ENCODE measurements around the gene KRTAP13-1.

Gene KRTAP13-1

GRCh38 chr21:30351534-30351933 is 44.3 kb upstream of the KRTAP13-1 start:
- H3K9me3 ChIP-seq (ENCODE audit: low read length) = no peaks in the 10 kb centered on the region
- no peak overlapping the region for H3K27ac ChIP-seq (ENCODE audit: low read depth, low read length, poor library complexity, severe bottlenecking)
- H3K9ac ChIP-seq (ENCODE audit: low read length) = no peak overlapping the region
- H3K4me3 ChIP-seq (ENCODE audit: low read depth, low read length, poor library complexity, severe bottlenecking) = no peak overlapping the region
- no peaks in the 10 kb centered on the region for H3K9me2 ChIP-seq (ENCODE audit: low read depth, low read length)
- TF ChIP-seq EZH2 (IDR thresholded peaks at IDR 0.05; ENCODE audit: borderline replicate concordance, low read length) (no peak), CTCF (IDR thresholded peaks at IDR 0.05; ENCODE audit: low read length) (no peak)
- H3K4me2 ChIP-seq (ENCODE audit: low read length) = no peak overlapping the region
- H3K4me1 ChIP-seq (ENCODE audit: insufficient read depth, low read length, severe bottlenecking) = no peaks in the 10 kb centered on the region
- no peak overlapping the region for H2AFZ ChIP-seq (ENCODE audit: low read length)
- H3K36me3 ChIP-seq (ENCODE audit: insufficient read depth, low read length) = no peaks in the 10 kb centered on the region
- no peaks in the 10 kb centered on the region for H3K27me3 ChIP-seq (ENCODE audit: insufficient read depth, low read length)
- no peaks in the 10 kb centered on the region for H3K79me2 ChIP-seq (ENCODE audit: insufficient read depth, low read length)
- no peaks in the 10 kb centered on the region for H4K20me1 ChIP-seq (ENCODE audit: insufficient read depth, low read length)
- H3F3A ChIP-seq (ENCODE audit: insufficient read depth, low read length) = no peaks in the 10 kb centered on the region

- no peak for TF ChIP-seq EZH2 (IDR thresholded peaks at IDR 0.05; ENCODE audit: borderline replicate concordance, low read length)
- no peak for TF ChIP-seq CTCF (IDR thresholded peaks at IDR 0.05; ENCODE audit: low read length)
- no peaks in the 10 kb centered on the region for H3K27me3 ChIP-seq (ENCODE audit: insufficient read depth, low read length)
- no peaks in the 10 kb centered on the region for H3F3A ChIP-seq (ENCODE audit: insufficient read depth, low read length)
- no peaks in the 10 kb centered on the region for H4K20me1 ChIP-seq (ENCODE audit: insufficient read depth, low read length)
- no peak overlapping the region for H3K27ac ChIP-seq (ENCODE audit: low read depth, low read length, poor library complexity, severe bottlenecking)
- no peaks in the 10 kb centered on the region for H3K4me1 ChIP-seq (ENCODE audit: insufficient read depth, low read length, severe bottlenecking)
- no peaks in the 10 kb centered on the region for H3K36me3 ChIP-seq (ENCODE audit: insufficient read depth, low read length)
- H3K4me2 ChIP-seq (ENCODE audit: low read length) = no peak overlapping the region
- H3K9ac ChIP-seq (ENCODE audit: low read length) = no peak overlapping the region
- H3K4me3 ChIP-seq (ENCODE audit: low read depth, low read length, poor library complexity, severe bottlenecking) = no peak overlapping the region
- H2AFZ ChIP-seq (ENCODE audit: low read length) = no peak overlapping the region
- no peaks in the 10 kb centered on the region for H3K79me2 ChIP-seq (ENCODE audit: insufficient read depth, low read length)
- H3K9me3 ChIP-seq (ENCODE audit: low read length) = no peaks in the 10 kb centered on the region
- H3K9me2 ChIP-seq (ENCODE audit: low read depth, low read length) = no peaks in the 10 kb centered on the region
Measured at GRCh38 chr21:30354308-30355005, 41.4 kb upstream of the KRTAP13-1 start.

GRCh38 chr21:30355906-30356305 is 39.9 kb upstream of the KRTAP13-1 start:
- Histone ChIP-seq H3F3A (ENCODE audit: insufficient read depth, low read length) (no peaks in the 10 kb centered on the region), H3K9me2 (ENCODE audit: low read depth, low read length) (no peaks in the 10 kb centered on the region), H3K27me3 (ENCODE audit: insufficient read depth, low read length) (no peaks in the 10 kb centered on the region), H3K27ac (ENCODE audit: low read depth, low read length, poor library complexity, severe bottlenecking) (no peak overlapping the region), H3K4me3 (ENCODE audit: low read depth, low read length, poor library complexity, severe bottlenecking) (no peak overlapping the region), H3K9ac (ENCODE audit: low read length) (no peak overlapping the region), H3K79me2 (ENCODE audit: insufficient read depth, low read length) (no peaks in the 10 kb centered on the region), H4K20me1 (ENCODE audit: insufficient read depth, low read length) (no peaks in the 10 kb centered on the region), H2AFZ (ENCODE audit: low read length) (no peak overlapping the region), H3K36me3 (ENCODE audit: insufficient read depth, low read length) (no peaks in the 10 kb centered on the region), H3K9me3 (ENCODE audit: low read length) (no peaks in the 10 kb centered on the region), H3K4me2 (ENCODE audit: low read length) (no peak overlapping the region), H3K4me1 (ENCODE audit: insufficient read depth, low read length, severe bottlenecking) (no peaks in the 10 kb centered on the region)
- TF ChIP-seq CTCF (IDR thresholded peaks at IDR 0.05; ENCODE audit: low read length) (no peak), EZH2 (IDR thresholded peaks at IDR 0.05; ENCODE audit: borderline replicate concordance, low read length) (no peak)

Measured in OCI-LY1 (cell line).